A673 (cell line): ENCODE results near the gene PCYT1A.

Source experiments
- CTCF ChIP-seq: fragments of 300-800, 200-600 bp; sonication (generic); conservative IDR thresholded peaks from 2 replicates; pipeline ENCODE4 v1.5.1; 2017; ENCODE audit warnings: low read depth, mild to moderate bottlenecking, antibody characterized with exemption, low read length, moderate library complexity, mixed read lengths
- EZH2 ChIP-seq: fragments of 200-600 bp; sonication (generic); IDR thresholded peaks from 2 replicates; pipeline ENCODE4 v1.6.1; 2017; ENCODE audit warnings: borderline replicate concordance, low read depth, mild to moderate bottlenecking, mixed read lengths, antibody characterized with exemption, low read length; ENCODE audit not compliant: poor library complexity, severe bottlenecking

DNA sequence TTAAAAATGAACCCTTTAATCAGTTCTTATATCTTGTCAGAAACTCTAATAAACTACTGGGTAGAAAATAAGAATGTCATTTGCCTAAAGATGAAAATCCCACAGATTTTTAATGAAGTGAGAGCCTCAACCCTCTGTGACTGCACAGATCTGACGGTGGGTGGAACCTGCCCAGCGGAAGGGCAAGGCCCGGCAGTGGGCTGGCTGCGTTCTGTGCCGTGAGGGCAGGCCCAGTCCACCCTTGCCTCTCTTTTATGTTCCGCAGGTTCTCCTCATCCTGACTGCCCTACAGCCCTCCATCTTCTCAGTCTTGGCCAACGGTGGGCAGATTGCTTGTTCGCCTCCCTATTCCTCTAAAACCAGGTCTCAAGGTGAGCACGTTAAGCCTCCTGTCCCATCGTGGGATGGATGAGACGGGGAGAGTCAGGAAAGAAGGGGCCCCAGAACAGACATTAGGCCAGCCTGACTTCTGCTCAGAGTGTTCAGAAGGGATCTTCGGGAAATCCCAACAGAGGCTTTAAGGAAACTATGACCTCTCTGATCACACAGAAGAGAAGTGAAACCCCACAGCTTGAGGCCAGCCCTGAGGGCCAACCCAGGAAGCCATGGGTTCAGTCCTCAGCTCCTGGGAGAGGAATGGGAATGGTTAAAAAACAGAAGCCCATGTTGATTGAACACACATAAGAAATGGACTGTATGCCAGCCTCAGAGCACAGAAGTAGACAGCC, 55.2 kb downstream of the PCYT1A start:
- TF ChIP-seq EZH2, result no peak
- no peak for TF ChIP-seq CTCF
